Dermis microvascular lymphatic vessel endothelial cell (primary cell): Measurements from ENCODE around the gene SLC2A13. TPM values are rescaled to one million over a fixed set of nuclear protein-coding genes. Genes with fewer than 3 reads are reported as not detected.
"Not testable (repeated sequence)": the region's sequence is repeated elsewhere in the genome, so short reads cannot be mapped to it uniquely, and the experiment has no call there.

Source experiments
- DNase-seq, 2 donors: peaks; one replicate each; pipeline versions ENCODE4 v3.0.0 to v3.0.0-alpha.2; 2010; ENCODE audit warnings: low read depth in 2 of 2
- total RNA-seq: library from RNA; depleted of rRNA; stranded (reverse); fragments of >200 nt; gene quantifications from 2 replicates; pipeline ENCODE4 v1.2.1, GENCODE V29; 2014

The SLC2A13 gene
- total RNA-seq, 1 donor from 2014 or later, result 4.7 TPM

DNA sequence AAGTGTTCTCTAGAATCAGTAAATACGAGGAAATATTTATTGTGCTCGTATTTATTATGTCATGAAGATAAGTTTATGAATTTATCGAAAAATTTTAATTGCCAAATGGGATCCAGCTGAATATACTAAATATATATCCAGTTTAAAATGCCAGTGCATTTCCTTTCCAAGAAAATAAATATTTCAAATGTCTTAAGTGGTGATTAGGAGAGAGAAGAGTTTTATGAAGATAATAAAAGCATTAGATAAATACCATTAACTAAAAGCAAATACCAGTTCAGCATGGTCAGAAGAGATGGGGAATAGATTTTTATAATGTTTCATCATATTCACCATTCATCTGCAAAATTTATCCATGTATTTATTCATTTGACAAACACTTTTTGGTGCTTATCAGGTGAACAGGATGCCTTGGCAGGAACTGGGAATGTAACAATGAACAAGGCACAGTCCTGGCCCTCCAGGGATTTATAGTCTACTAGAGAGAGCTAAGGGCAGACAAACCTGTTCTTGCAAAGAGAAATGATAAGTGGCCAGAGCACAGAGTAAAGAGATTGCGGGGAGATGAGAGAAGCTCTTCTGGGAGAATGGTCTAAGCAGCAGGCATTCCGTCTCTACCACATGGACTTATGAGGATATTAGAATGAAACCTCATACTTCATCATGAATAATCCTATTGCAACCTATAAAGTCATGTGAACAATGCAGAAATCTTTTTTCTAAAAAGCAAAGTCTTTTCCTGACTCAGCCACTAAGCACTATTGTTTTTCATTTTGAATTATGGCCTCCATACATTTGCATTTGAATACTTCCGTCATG, 342.6 kb downstream of the SLC2A13 start:
- DNase-seq, result no peak

DNA sequence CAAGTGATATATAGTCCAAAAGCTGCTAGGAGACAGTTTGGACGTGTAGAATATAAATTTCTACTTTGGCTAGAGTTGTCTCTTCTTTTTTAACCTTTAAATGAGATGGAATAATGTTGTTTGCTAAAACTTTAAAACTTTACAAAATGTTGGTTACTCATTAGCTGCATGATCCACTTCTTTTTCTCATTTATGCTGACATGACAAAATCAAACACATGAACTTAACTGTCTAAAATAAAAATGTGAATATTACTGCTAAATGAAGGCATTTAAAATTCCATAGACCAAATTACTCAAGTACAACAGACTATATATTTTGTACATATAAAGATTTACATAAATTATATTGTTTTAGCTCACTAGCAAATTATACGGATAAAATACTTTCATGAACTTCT, 350.4 kb downstream of the SLC2A13 start:
- DNase-seq, result no peak

DNA sequence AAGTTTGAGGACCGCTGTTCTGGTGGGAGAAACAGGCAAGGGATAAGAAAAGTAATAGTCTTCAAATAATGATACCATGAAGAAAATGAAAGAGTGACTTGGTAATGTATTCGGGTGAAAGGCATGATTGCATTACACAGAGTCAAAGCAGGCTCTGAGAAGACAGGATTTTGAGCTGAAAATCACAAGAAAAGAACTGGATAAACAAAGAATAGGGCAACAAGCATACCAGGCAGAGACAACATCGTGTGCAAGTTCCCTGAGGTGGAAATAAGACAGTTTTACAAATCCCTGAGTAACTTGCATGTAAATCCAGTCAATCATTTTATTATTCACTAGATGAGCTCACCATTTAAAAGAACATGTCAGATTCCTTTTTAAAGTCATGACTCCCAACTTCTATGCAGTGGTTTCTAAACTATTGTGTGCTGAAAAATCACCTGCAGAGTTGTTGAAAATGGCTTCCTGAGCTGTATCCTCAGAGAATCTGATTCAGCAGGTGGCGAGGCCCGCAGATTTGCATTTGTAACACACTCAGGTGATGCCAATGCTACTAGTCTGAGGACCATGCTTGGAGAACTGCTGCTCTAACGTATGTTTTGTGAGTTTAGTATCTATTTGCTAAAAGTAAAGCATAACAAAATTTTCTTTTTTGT, 353.3 kb downstream of the SLC2A13 start:
- no peak for DNase-seq

DNA sequence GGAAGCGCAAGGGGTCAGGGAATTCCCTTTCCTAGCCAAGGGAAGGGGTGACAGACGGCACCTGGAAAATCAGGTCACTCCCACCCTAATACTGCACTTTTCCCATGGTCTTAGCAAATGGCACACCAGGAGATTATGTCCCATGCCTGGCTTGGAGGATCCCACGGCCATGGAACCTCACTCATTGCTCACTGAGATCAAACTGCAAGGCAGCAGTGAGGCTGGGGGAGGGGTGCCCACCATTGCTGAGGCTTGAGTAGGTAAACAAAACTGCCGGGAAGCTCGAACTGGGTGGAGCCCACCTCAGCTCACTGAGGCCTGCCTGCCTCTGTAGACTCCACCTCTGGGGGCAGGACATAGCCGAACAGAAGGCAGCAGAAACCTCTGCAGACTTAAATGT, 359.7 kb downstream of the SLC2A13 start:
- not testable (repeated sequence) for DNase-seq

DNA sequence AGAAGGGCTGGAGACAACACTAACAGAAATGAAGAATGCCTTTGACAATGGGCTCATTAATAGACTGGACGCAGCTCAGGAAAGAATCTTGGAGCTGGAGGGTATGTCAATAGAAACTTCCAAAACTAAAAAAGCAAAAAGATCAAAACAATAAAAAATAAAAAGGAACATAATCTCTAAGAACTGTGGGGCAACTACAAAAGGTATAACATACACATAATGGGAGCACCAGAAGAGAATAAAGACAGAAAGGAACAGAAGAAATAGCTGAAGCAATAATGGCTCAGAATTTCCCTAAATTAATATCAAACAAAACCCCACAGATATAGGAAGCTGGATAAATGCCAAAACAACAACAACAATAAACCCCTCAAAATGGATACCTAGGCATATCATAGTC, 362.2 kb downstream of the SLC2A13 start:
- no peak for DNase-seq

DNA sequence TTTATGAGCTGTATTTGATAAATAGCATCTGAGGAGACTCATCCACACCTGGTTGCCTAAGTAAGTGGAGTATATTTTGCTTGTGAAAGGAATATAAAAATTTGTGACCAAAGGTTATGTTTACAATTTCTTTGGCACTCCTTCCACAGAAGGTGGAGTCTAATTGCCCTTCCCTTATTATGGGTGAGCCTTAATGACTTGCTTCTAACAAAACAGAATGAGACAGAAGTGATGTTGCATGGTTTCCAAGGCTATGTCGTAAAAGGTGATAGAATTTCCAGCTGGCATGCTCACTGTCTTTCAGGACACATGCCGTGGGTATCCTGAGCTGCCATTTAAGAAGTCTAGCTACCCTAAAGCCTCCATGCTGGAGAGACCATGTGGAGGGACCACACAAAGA, 369.5 kb downstream of the SLC2A13 start:
- no peak for DNase-seq

DNA sequence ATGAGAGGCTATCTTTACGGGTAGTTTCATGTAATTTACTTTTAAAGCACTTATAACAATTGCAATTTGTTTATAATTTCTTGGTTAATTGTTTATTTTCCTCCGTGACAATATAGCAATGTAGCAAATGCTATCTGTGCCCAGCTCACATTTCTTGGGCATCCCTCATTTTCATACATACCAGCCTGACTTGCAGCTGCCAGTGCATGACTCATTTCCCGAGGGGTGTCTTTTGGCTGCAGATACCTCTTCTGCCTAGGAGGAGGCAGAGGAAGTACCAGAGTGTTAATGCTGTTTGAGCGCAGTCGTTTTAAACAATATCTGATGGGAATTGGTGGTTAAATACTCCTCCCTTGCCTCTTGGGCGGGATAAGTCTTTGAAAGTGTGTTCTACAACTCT, 382.1 kb downstream of the SLC2A13 start:
- DNase-seq, result peak in 1 of 2 donors; percentile 0

DNA sequence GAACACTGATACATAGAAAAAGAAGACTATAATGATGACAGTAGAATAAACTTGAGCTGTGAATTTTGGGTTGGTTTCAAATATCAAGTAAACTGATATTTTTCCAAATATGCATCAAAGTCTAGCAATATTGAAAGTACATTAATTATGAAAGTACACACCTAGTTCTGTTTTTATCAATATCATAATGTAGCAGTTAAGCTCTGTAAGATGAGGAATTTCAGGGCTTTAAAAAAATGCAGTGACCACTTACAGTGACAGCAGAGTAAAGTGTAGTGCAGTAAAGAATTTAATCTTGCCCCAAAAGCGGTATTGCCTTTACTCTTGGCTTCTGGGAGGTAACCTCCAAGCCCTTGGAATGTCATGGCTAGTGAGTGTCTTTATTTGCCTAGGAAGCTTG, 383.4 kb downstream of the SLC2A13 start:
- no peak for DNase-seq

DNA sequence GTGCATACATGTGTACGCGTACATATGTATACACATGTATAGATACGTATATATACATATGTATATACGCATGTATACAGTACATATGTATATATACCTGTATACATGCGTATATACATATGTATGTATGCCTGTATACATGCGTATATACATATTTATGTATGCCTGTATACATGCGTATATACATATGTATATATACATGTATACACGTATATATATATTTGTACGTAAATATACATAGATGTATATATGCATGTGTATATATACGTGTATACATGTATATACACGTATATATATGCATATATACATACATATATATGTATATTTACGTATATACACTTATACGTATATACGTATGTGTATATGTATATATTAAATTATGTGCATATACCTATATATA, 392.3 kb downstream of the SLC2A13 start:
- DNase-seq, result no peak

DNA sequence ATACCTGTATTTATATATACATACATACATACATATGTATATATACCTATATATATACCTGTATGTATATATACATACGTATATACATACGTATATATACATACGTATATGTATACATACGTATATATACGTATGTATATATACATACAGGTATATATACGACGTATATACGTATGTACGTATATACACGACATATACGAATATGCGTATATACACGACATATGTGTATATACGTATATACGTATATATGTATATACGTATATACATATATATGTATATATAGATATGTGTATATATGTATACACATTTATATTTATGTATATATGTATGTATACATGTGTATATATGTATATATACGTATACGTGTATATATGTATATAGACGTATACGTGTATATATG, 393.5 kb downstream of the SLC2A13 start:
- no peak for DNase-seq

Other genes starting within 250 kb of the SLC2A13 start
- gene LRRK2, start 118.9 kb upstream of the SLC2A13 start, total RNA-seq, result 0.13 and 0.26 TPM in 2 replicates